ENCODE measurements around the gene FCGR3A.

FCGR3A gene

GRCh38 chr1:161499099-161500039, 50.2 kb downstream of the FCGR3A start:
- no peak for DNase-seq

GRCh38 chr1:161498646-161499045, 51.0 kb downstream of the FCGR3A start:
- DNase-seq, result no peak

- DNase-seq, result no peak
Measured at GRCh38 chr1:161497961-161498360, 51.7 kb downstream of the FCGR3A start.

- no peak for DNase-seq
Measured at GRCh38 chr1:161495490-161495889, 54.1 kb downstream of the FCGR3A start.

GRCh38 chr1:161494091-161494735, 55.4 kb downstream of the FCGR3A start:
- DNase-seq, result no peak

GRCh38 chr1:161492827-161493226, 56.8 kb downstream of the FCGR3A start:
- DNase-seq, result no peak
